ENCODE measurements around the gene TOP2A. TPM values are rescaled to one million over a fixed set of nuclear protein-coding genes. Genes with fewer than 3 reads are reported as not detected.
"Not testable (repeated sequence)": the region's sequence is repeated elsewhere in the genome, so short reads cannot be mapped to it uniquely, and the experiment has no call there.

Gene TOP2A
- total RNA-seq, 1 donor, result 145 TPM

- H3K4me3 ChIP-seq (ENCODE audit: low read depth, low read length), result no peak overlapping the region
- no peak for TF ChIP-seq CTCF (IDR thresholded peaks at IDR 0.05; ENCODE audit: insufficient read depth, low read length)
- no peak for DNase-seq (ENCODE audit: low read depth)
Observed at GRCh38 chr17:40371261-40371929, 46.3 kb downstream of the TOP2A start.

GRCh38 chr17:40369923-40370322 lies 47.8 kb downstream of the TOP2A start:
- no peak for DNase-seq (ENCODE audit: low read depth)
- no peak for TF ChIP-seq CTCF (IDR thresholded peaks at IDR 0.05; ENCODE audit: insufficient read depth, low read length)
- no peak overlapping the region for H3K4me3 ChIP-seq (ENCODE audit: low read depth, low read length)

- not testable (repeated sequence) for H3K4me3 ChIP-seq (ENCODE audit: low read depth, low read length); DNase-seq (ENCODE audit: low read depth)
Observed at GRCh38 chr17:40367728-40368127, 50.0 kb downstream of the TOP2A start.

- no peak for DNase-seq (ENCODE audit: low read depth)
- no peak for TF ChIP-seq CTCF (IDR thresholded peaks at IDR 0.05; ENCODE audit: insufficient read depth, low read length)
- H3K4me3 ChIP-seq (ENCODE audit: low read depth, low read length), result no peak overlapping the region
Observed at GRCh38 chr17:40366861-40367518, 50.7 kb downstream of the TOP2A start.

GRCh38 chr17:40366076-40366860 lies 51.4 kb downstream of the TOP2A start:
- TF ChIP-seq CTCF (IDR thresholded peaks at IDR 0.05; ENCODE audit: insufficient read depth, low read length), result no peak
- no peak for DNase-seq (ENCODE audit: low read depth)
- H3K4me3 ChIP-seq (ENCODE audit: low read depth, low read length), result no peak overlapping the region

DNA sequence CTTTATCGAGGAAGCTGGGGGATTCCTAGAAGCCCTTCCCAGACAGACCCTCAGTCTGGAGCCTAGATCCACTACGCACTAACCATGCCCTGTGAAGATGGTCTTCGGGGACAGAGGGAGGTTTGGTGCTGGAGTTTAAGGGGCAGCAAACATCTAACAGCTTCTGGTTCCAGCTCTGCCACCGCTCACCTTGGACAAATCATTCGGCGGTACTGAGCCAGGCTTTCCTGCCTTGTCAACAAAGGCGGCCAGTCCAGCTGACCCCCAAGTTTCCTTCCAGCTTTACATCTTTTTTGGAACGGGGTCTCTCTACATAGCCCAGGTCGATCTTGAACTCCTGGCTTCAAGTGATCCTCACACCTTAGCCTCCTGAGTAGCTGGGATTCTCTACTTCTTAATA lies 52.8 kb downstream of the TOP2A start:
- no peak for DNase-seq (ENCODE audit: low read depth)
- no peak for TF ChIP-seq CTCF (IDR thresholded peaks at IDR 0.05; ENCODE audit: insufficient read depth, low read length)
- no peak overlapping the region for H3K4me3 ChIP-seq (ENCODE audit: low read depth, low read length)
